Peyer's patch (tissue), 4 donors: ENCODE measurements around the gene DCBLD2.

Experiments used
- CTCF ChIP-seq, 6 experiments: fragments of 450-650 bp in 4 of 6; fragments of 200-600 bp in 2 of 6; sonication (generic) in 1 of 6; IDR thresholded peaks; one replicate each; pipeline ENCODE4 v1.5.1; 2017 to 2019; ENCODE audit warnings: antibody characterized with exemption in 6 of 6, mild to moderate bottlenecking in 3 of 6, moderate library complexity in 1 of 6
- POLR2A ChIP-seq, 2 donors: fragments of 450-650 bp; IDR thresholded peaks; one replicate each; pipeline ENCODE4 v1.5.1; 2017; ENCODE audit warnings: antibody characterized with exemption in 2 of 2, mild to moderate bottlenecking in 2 of 2, moderate library complexity in 2 of 2

GRCh38 chr3:98761643-98762229 lies 139.8 kb downstream of the DCBLD2 start:
- TF ChIP-seq CTCF (IDR thresholded peaks at IDR 0.05) (no peak), POLR2A (IDR thresholded peaks at IDR 0.05) (no peak)
